Stimulated activated CD8-positive, alpha-beta memory T cell treated with anti-CD3 and anti-CD28 coated beads, Interleukin-15, amount 100 ng/mL, for 4 hours (primary cell): ENCODE results near the gene NEK1.
"Not testable (repeated sequence)": the region's sequence is repeated elsewhere in the genome, so short reads cannot be mapped to it uniquely, and the experiment has no call there.

ENCODE experiments used
- DNase-seq, 2 donors: peaks; one replicate each; pipeline ENCODE4 v3.0.0-alpha.2; 2020; ENCODE audit warnings: low read depth in 2 of 2

NEK1 gene

GRCh38 chr4:169427727-169428126 lies 184.7 kb downstream of the NEK1 start:
- DNase-seq = not testable (repeated sequence)

GRCh38 chr4:169420291-169420690 lies 192.1 kb downstream of the NEK1 start:
- no peak for DNase-seq

GRCh38 chr4:169418846-169419245 lies 193.5 kb downstream of the NEK1 start:
- no peak for DNase-seq

GRCh38 chr4:169417629-169418282 lies 194.6 kb downstream of the NEK1 start:
- no peak for DNase-seq

GRCh38 chr4:169416997-169417396 lies 195.4 kb downstream of the NEK1 start:
- DNase-seq = no peak

GRCh38 chr4:169416461-169416860 lies 195.9 kb downstream of the NEK1 start:
- DNase-seq = no peak

GRCh38 chr4:169414913-169415312 lies 197.5 kb downstream of the NEK1 start:
- no peak for DNase-seq

- DNase-seq = no peak
Observed at GRCh38 chr4:169412046-169412445, 200.3 kb downstream of the NEK1 start.

- no peak for DNase-seq
Observed at GRCh38 chr4:169410839-169411770, 201.3 kb downstream of the NEK1 start.

GRCh38 chr4:169407217-169407845 lies 205.1 kb downstream of the NEK1 start:
- no peak for DNase-seq

- no peak for DNase-seq
Observed at GRCh38 chr4:169404960-169405359, 207.4 kb downstream of the NEK1 start.

- no peak for DNase-seq
Observed at GRCh38 chr4:169400832-169401231, 211.6 kb downstream of the NEK1 start.

- no peak for DNase-seq
Observed at GRCh38 chr4:169399976-169400767, 212.2 kb downstream of the NEK1 start.

- DNase-seq = no peak
Observed at GRCh38 chr4:169398316-169398715, 214.1 kb downstream of the NEK1 start.

GRCh38 chr4:169397762-169398161 lies 214.6 kb downstream of the NEK1 start:
- DNase-seq = no peak

- no peak for DNase-seq
Observed at GRCh38 chr4:169385376-169385775, 227.0 kb downstream of the NEK1 start.

GRCh38 chr4:169384779-169385178 lies 227.6 kb downstream of the NEK1 start:
- DNase-seq = no peak

GRCh38 chr4:169383724-169384123 lies 228.7 kb downstream of the NEK1 start:
- no peak for DNase-seq

- no peak for DNase-seq
Observed at GRCh38 chr4:169379688-169380087, 232.7 kb downstream of the NEK1 start.

- no peak for DNase-seq
Observed at GRCh38 chr4:169377367-169377766, 235.0 kb downstream of the NEK1 start.

- DNase-seq = no peak
Observed at GRCh38 chr4:169376421-169376820, 236.0 kb downstream of the NEK1 start.

GRCh38 chr4:169372791-169373190 lies 239.6 kb downstream of the NEK1 start:
- DNase-seq = no peak
